Upper lobe of left lung (tissue), 6 donors: ENCODE results near the gene NAA40. TPM values are rescaled to one million over a fixed set of nuclear protein-coding genes. Genes with fewer than 3 reads are reported as not detected.
A peak's percentile ranks its signal among the peaks of the same experiment; 100 is the strongest.

Experiments
- ATAC-seq, 2 donors: fragments of 200-7000 bp; cut with Tn5 transposase; one replicate each; pipeline ENCODE4 v1.9.1; 2022; ENCODE audit warnings: mild to moderate bottlenecking in 2 of 2, moderate library complexity in 2 of 2; ENCODE audit not compliant: low FRiP score in 2 of 2
- DNase-seq, 2 donors: peaks; one replicate each; pipeline ENCODE4 v3.0.0-alpha.2; 2019 to 2020
- H3K27ac ChIP-seq, 4 donors: fragments of 200-600 bp; sonication (generic); one replicate each; pipeline ENCODE4 v1.5.1; 2016 to 2019
- H3K27me3 ChIP-seq, 4 donors: fragments of 200-600 bp; sonication (generic); one replicate each; pipeline ENCODE4 v1.5.1; 2017 to 2019
- H3K36me3 ChIP-seq, 4 donors: fragments of 200-600 bp; sonication (generic); one replicate each; pipeline ENCODE4 v1.5.1; 2016 to 2019
- H3K4me1 ChIP-seq, 4 donors: fragments of 200-600 bp; sonication (generic); one replicate each; pipeline ENCODE4 v1.5.1; 2018 to 2019
- H3K4me3 ChIP-seq, 4 donors: fragments of 200-600 bp; sonication (generic); one replicate each; pipeline ENCODE4 v1.5.1; 2017 to 2019; ENCODE audit warnings: mild to moderate bottlenecking in 2 of 4, moderate library complexity in 1 of 4
- H3K9me3 ChIP-seq, 4 donors: fragments of 200-600 bp; sonication (generic); one replicate each; pipeline ENCODE4 v1.5.1; 2018 to 2019
- CTCF ChIP-seq, 6 experiments: fragments of 450-650 bp in 4 of 6; fragments of 200-600 bp in 2 of 6; sonication (generic) in 2 of 6; IDR thresholded peaks; one replicate each; pipeline ENCODE4 v1.5.1; 2016 to 2019; ENCODE audit warnings: antibody characterized with exemption in 6 of 6
- EP300 ChIP-seq, 4 donors: sonication (generic); formaldehyde crosslinking; IDR thresholded peaks; one replicate each; pipeline ENCODE4 v1.5.1; 2017; ENCODE audit warnings: antibody characterized with exemption in 4 of 4, control low read depth in 2 of 4
- POLR2A ChIP-seq, 4 donors: fragments of 450-650 bp; IDR thresholded peaks; one replicate each; pipeline ENCODE4 v1.5.1; 2016 to 2017; ENCODE audit warnings: antibody characterized with exemption in 4 of 4, mild to moderate bottlenecking in 2 of 4
- POLR2AphosphoS5 ChIP-seq, 2 donors: sonication (generic); formaldehyde crosslinking; IDR thresholded peaks; one replicate each; pipeline ENCODE4 v1.5.1; 2017; ENCODE audit warnings: antibody characterized with exemption in 2 of 2
- WGBS, 2 donors: methylation state at CpG; one replicate each; pipeline ENCODE4 v1.1.5; 2017 to 2018; 5-methylcytosine and 5-hydroxymethylcytosine counted together
- total RNA-seq, 6 donors: library from RNA; depleted of rRNA in 4 of 6; stranded (reverse); fragments of >200 nt in 4 of 6; gene quantifications; one replicate each; pipeline versions ENCODE4 v1.1.0 to v1.2.1, GENCODE V29; 2016 to 2021
- donor health status: DM: no; HTN: no; CAD: no; lungs with moderate emphysema.
- donor health status: DM: no; HTN: yes; CAD: no; lungs with severe emphysema.

The NAA40 gene
- total RNA-seq, 6 donors from 2014 or later, result 7.8 to 41.9 (median 16.5) TPM

- 70 to 79% methylated on average over 6 of the region's 6 CpGs for WGBS, 2 donors
- peak in 1 of 2 donors; percentile 43 for DNase-seq
- TF ChIP-seq EP300 (IDR thresholded peaks at IDR 0.05) (no peak), POLR2AphosphoS5 (IDR thresholded peaks at IDR 0.05) (no peak), CTCF (IDR thresholded peaks at IDR 0.05) (no peak), POLR2A (IDR thresholded peaks at IDR 0.05) (no peak)
These were observed 55.2 kb downstream of the NAA40 start for GRCh38 chr11:63993993-63994392.

GRCh38 chr11:63996512-63996911, 57.7 kb downstream of the NAA40 start:
- H3K9me3 ChIP-seq, result no peaks in the 10 kb centered on the region
- 85 to 90% methylated on average over 4 to 12 of the region's 18 CpGs for WGBS, 2 donors
- peak in 1 of 2 donors; percentile 65 for DNase-seq
- H3K27me3 ChIP-seq, result no peaks in the 10 kb centered on the region
- H3K36me3 ChIP-seq, result peaks cover 6 to 73% (median 50%) of the 10 kb centered on the region in 4 donors
- ATAC-seq, result no peak
- no peak overlapping the region for H3K27ac ChIP-seq
- TF ChIP-seq POLR2AphosphoS5 (IDR thresholded peaks at IDR 0.05), result no peak
- no peak for TF ChIP-seq EP300 (IDR thresholded peaks at IDR 0.05)
- no peak for TF ChIP-seq CTCF (IDR thresholded peaks at IDR 0.05)
- no peak for TF ChIP-seq POLR2A (IDR thresholded peaks at IDR 0.05)
- no peak overlapping the region for H3K4me3 ChIP-seq
- H3K4me1 ChIP-seq, result peaks cover 20 to 31% (median 26%) of the 10 kb centered on the region in 4 donors

More at GRCh38 chr11:63993993-63994392, 55.2 kb downstream of the NAA40 start:
- Histone ChIP-seq H3K27me3 (no peaks in the 10 kb centered on the region), H3K4me1 (peaks cover 0 to 6% (median 2%) of the 10 kb centered on the region in 4 donors), H3K9me3 (no peaks in the 10 kb centered on the region), H3K27ac (no peak overlapping the region), H3K36me3 (peaks cover 6 to 94% (median 70%) of the 10 kb centered on the region in 4 donors), H3K4me3 (no peak overlapping the region)
- ATAC-seq, result peak; percentile 19 to 53

GRCh38 chr11:63997104-63997700, 58.4 kb downstream of the NAA40 start:
- Histone ChIP-seq H3K27me3 (no peaks in the 10 kb centered on the region), H3K4me3 (no peak overlapping the region), H3K27ac (no peak overlapping the region), H3K36me3 (peaks cover 6 to 67% (median 47%) of the 10 kb centered on the region in 4 donors), H3K9me3 (no peaks in the 10 kb centered on the region), H3K4me1 (peaks cover 27 to 38% (median 32%) of the 10 kb centered on the region in 4 donors)
- TF ChIP-seq POLR2A (IDR thresholded peaks at IDR 0.05) (no peak), CTCF (IDR thresholded peaks at IDR 0.05) (no peak), POLR2AphosphoS5 (IDR thresholded peaks at IDR 0.05) (no peak), EP300 (IDR thresholded peaks at IDR 0.05) (no peak)
- 92 to 95% methylated on average over 17 to 27 of the region's 27 CpGs for WGBS, 2 donors
- ATAC-seq, result no peak
- peak in 1 of 2 donors; percentile 70 for DNase-seq

- 81 to 87% methylated on average over 6 to 11 of the region's 11 CpGs for WGBS, 2 donors
- no peak for TF ChIP-seq POLR2A (IDR thresholded peaks at IDR 0.05)
- no peak for TF ChIP-seq POLR2AphosphoS5 (IDR thresholded peaks at IDR 0.05)
- no peaks in the 10 kb centered on the region for H3K9me3 ChIP-seq
- ATAC-seq (no peak), DNase-seq (peak in 1 of 2 donors; percentile 51)
- H3K27me3 ChIP-seq, result no peaks in the 10 kb centered on the region
- peaks cover 6 to 61% (median 43%) of the 10 kb centered on the region in 4 donors for H3K36me3 ChIP-seq
- no peak overlapping the region for H3K4me3 ChIP-seq
- H3K4me1 ChIP-seq, result peaks cover 30 to 40% (median 33%) of the 10 kb centered on the region in 4 donors
- H3K27ac ChIP-seq, result no peak overlapping the region
These were observed 59.1 kb downstream of the NAA40 start for GRCh38 chr11:63997801-63998337.

GRCh38 chr11:63998558-63999348, 60.0 kb downstream of the NAA40 start:
- DNase-seq (peak in 1 of 2 donors; percentile 86), ATAC-seq (no peak)
- H3K4me1 ChIP-seq, result peaks cover 30 to 40% (median 33%) of the 10 kb centered on the region in 4 donors
- TF ChIP-seq CTCF (IDR thresholded peaks at IDR 0.05) (no peak), POLR2AphosphoS5 (IDR thresholded peaks at IDR 0.05) (no peak), POLR2A (IDR thresholded peaks at IDR 0.05) (no peak), EP300 (IDR thresholded peaks at IDR 0.05) (no peak)
- no peaks in the 10 kb centered on the region for H3K27me3 ChIP-seq
- H3K4me3 ChIP-seq, result peak overlapping the region in 3 of 4 donors; percentile 16 to 48 (median 40)
- H3K27ac ChIP-seq, result no peak overlapping the region
- H3K36me3 ChIP-seq, result peaks cover 6 to 53% (median 43%) of the 10 kb centered on the region in 4 donors
- no peaks in the 10 kb centered on the region for H3K9me3 ChIP-seq
- WGBS, 2 donors, result 82 to 84% methylated on average over 38 to 54 of the region's 54 CpGs
